Parathyroid adenoma (tissue), 2 donors: Measurements from ENCODE around the gene NPIPB8.
"Not testable (repeated sequence)": the region's sequence is repeated elsewhere in the genome, so short reads cannot be mapped to it uniquely, and the experiment has no call there.

Experiments used
- H2AFZ ChIP-seq: fragments of 300-600 bp; sonication (generic); one replicate; pipeline ENCODE4 v1.7.0; 2017; ENCODE audit warnings: antibody characterized with exemption, mild to moderate bottlenecking
- H3K27ac ChIP-seq: fragments of 300-600 bp; sonication (generic); one replicate; pipeline ENCODE4 v1.7.0; 2017
- H3K27me3 ChIP-seq: fragments of 300-600 bp; sonication (generic); one replicate; pipeline ENCODE4 v1.7.0; 2017; ENCODE audit warnings: low read length; ENCODE audit not compliant: control insufficient read depth, insufficient read depth
- H3K36me3 ChIP-seq: fragments of 300-600 bp; sonication (generic); one replicate; pipeline ENCODE4 v1.7.0; 2017; ENCODE audit warnings: low read length; ENCODE audit not compliant: control insufficient read depth, insufficient read depth
- H3K4me1 ChIP-seq: fragments of 300-600 bp; sonication (generic); one replicate; pipeline ENCODE4 v1.7.0; 2017; ENCODE audit warnings: control low read depth
- H3K4me2 ChIP-seq: fragments of 300-600 bp; sonication (generic); one replicate; pipeline ENCODE4 v1.7.0; 2017; ENCODE audit warnings: low read length
- H3K4me3 ChIP-seq: fragments of 300-600 bp; sonication (generic); one replicate; pipeline ENCODE4 v1.7.0; 2017; ENCODE audit warnings: low read depth, low read length
- H3K79me2 ChIP-seq: fragments of 300-600 bp; sonication (generic); one replicate; pipeline ENCODE4 v1.7.0; 2017; ENCODE audit warnings: control low read depth
- H3K9ac ChIP-seq: fragments of 300-600 bp; sonication (generic); one replicate; pipeline ENCODE4 v1.7.0; 2017; ENCODE audit warnings: mild to moderate bottlenecking
- H3K9me3 ChIP-seq: fragments of 300-600 bp; sonication (generic); one replicate; pipeline ENCODE4 v1.7.0; 2017; ENCODE audit warnings: low read length; ENCODE audit not compliant: control insufficient read depth
- TF ChIP-seq, protein P1 (sequence below): fragments of 300-600 bp; sonication (generic); IDR thresholded peaks from one replicate; pipeline ENCODE4 v1.7.0; 2017; ENCODE audit warnings: antibody characterized with exemption, mild to moderate bottlenecking
- donor health status: primary hyperparathyroidism.

Gene NPIPB8

GRCh38 chr16:28608867-28609596 is 28.8 kb upstream of the NPIPB8 start:
- not testable (repeated sequence) for H3K36me3 ChIP-seq, H3K79me2 ChIP-seq, H3K9me3 ChIP-seq, H3K27me3 ChIP-seq
- Histone ChIP-seq H3K4me1 (peaks cover 22% of the 10 kb centered on the region), H3K4me2 (peak overlapping the region; percentile 58), H3K4me3 (peak overlapping the region; percentile 38), H3K27ac (peak overlapping the region; percentile 90), H2AFZ (peak overlapping the region; percentile 36), H3K9ac (peak overlapping the region; percentile 32)

- peak within 1 kb of the TSS; percentile 90 for H3K27ac ChIP-seq
- H3K79me2 ChIP-seq, result peaks cover 3% of the 10 kb centered on the region
- H3K9ac ChIP-seq, result peak within 1 kb of the TSS; percentile 32
- H3K4me1 ChIP-seq, result peaks cover 22% of the 10 kb centered on the region
- H3K36me3 ChIP-seq, result no peaks in the 10 kb centered on the region
- H3K4me3 ChIP-seq, result peak within 1 kb of the TSS; percentile 38
- H2AFZ ChIP-seq, result peak within 1 kb of the TSS; percentile 36
- peak within 1 kb of the TSS; percentile 58 for H3K4me2 ChIP-seq
- no peaks in the 10 kb centered on the region for H3K27me3 ChIP-seq
- TF ChIP-seq, protein P1, sequence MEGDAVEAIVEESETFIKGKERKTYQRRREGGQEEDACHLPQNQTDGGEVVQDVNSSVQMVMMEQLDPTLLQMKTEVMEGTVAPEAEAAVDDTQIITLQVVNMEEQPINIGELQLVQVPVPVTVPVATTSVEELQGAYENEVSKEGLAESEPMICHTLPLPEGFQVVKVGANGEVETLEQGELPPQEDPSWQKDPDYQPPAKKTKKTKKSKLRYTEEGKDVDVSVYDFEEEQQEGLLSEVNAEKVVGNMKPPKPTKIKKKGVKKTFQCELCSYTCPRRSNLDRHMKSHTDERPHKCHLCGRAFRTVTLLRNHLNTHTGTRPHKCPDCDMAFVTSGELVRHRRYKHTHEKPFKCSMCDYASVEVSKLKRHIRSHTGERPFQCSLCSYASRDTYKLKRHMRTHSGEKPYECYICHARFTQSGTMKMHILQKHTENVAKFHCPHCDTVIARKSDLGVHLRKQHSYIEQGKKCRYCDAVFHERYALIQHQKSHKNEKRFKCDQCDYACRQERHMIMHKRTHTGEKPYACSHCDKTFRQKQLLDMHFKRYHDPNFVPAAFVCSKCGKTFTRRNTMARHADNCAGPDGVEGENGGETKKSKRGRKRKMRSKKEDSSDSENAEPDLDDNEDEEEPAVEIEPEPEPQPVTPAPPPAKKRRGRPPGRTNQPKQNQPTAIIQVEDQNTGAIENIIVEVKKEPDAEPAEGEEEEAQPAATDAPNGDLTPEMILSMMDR, result no peak
- H3K9me3 ChIP-seq, result no peaks in the 10 kb centered on the region
These were observed 28.0 kb upstream of the NPIPB8 start, which contains the start of gene SULT1A1 for GRCh38 chr16:28609631-28610594. TSS of gene SULT1A1 (minus strand) at chr16:28610044. CDS start at chr16:28608855, 1,189 bp downstream.

DNA sequence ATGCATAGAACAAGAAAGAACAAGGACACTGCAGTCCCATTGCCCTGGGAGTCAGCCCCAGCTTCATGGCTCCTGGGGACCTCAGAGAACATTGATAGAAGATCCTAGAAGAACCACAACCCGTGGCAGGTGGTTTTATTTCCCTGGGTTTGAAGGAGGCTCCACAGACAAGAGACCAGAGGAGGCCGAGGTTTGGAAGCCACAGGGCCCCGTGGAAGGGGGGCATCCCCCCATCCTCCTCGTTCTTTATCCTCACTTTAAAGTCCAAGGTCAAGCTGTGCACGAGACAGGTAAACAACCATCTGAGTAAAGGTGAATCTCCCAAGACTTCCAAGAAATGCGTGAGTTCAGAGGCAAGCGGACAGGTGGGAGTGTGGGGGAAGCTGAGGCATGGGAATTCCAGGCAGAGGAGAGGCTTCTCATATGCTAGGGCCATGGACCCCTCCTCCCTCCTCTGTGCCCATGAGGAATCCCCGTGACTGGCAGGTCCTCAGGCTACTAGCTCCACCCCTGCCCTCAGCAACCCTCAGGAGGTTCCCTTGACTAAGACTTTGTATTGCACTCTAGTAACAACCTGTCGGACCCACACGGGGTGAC is 27.2 kb upstream of the NPIPB8 start:
- TF ChIP-seq, protein P1, result no peak
- Histone ChIP-seq H3K79me2 (peaks cover 3% of the 10 kb centered on the region), H3K4me1 (peaks cover 22% of the 10 kb centered on the region), H2AFZ (peak overlapping the region; percentile 27), H3K4me3 (no peak overlapping the region), H3K9me3 (no peaks in the 10 kb centered on the region), H3K36me3 (no peaks in the 10 kb centered on the region), H3K4me2 (peak overlapping the region; percentile 58), H3K9ac (no peak overlapping the region), H3K27me3 (no peaks in the 10 kb centered on the region), H3K27ac (peak overlapping the region; percentile 90)

DNA sequence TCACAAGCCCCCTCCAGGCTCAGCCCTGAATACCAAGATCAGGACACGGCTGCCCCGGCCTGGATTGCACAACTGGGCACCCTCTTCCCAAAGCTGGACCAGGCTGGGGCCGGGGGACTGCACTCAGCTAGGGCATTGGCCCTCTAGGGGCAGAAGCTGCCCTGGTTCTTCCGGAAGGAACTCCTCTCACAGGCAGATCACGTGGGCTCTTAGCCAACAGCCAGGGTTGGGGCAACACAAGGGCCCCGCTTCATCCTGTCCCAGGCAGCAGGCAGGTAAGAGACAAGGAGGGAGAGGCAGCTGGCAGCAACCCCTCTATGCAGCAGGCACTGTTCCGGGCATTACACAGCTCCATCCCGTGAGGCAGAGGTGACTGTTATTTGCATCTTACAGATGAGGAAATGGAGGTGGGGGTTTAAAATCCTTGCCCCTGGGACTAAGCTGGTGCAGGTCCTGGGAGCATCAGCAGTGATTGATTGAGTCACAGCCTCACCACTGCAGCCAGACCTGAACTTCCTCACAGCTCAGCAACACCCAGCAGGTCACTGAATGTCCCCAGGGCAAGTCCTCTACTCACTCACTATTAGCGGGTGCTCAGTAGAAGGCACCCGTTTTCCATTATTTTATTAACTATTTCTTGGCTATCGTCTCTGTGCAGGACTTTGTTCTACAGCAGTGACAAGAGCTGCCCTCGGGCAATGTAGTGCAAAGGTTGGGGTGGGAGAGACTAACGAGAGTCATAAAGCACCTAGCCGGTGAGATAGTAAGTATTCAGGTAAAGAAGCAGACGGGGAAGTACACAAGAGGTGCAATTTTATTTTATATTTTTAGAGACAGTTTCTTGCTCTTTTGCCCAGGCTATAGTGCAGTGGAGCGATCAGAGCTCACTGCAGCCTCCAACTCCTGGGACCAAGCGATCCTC is 25.2 kb upstream of the NPIPB8 start:
- not testable (repeated sequence) for H2AFZ ChIP-seq, H3K4me2 ChIP-seq, H3K9me3 ChIP-seq, H3K79me2 ChIP-seq, H3K36me3 ChIP-seq, H3K27me3 ChIP-seq, H3K27ac ChIP-seq, H3K4me3 ChIP-seq, H3K9ac ChIP-seq
- peaks cover 22% of the 10 kb centered on the region for H3K4me1 ChIP-seq

DNA sequence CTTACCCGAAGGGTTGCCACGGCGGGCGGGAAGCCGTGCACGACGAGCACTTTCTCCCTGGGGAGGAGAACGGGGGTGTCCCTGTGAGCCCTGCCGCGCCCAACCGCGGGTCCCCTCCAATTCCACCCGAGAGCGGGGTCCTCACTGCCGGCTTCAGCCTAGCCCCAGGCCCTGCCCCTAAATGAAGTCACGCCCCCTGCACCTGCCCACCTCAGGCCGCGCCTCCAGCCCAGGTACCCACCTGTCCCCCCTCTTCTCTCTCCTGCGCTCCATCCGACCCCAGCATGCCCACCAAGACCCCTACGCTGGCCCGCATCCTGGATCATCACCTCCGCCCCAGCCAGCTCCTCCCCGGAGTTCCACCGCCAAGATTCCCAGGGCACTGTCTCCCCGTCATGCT is 24.0 kb upstream of the NPIPB8 start:
- peaks cover 17% of the 10 kb centered on the region for H3K4me1 ChIP-seq
- not testable (repeated sequence) for H3K9me3 ChIP-seq, H3K27me3 ChIP-seq, H3K9ac ChIP-seq, H3K79me2 ChIP-seq, H3K27ac ChIP-seq, H3K4me3 ChIP-seq, H3K36me3 ChIP-seq, H2AFZ ChIP-seq, H3K4me2 ChIP-seq

GRCh38 chr16:28614561-28614960 is 23.3 kb upstream of the NPIPB8 start:
- H3K27ac ChIP-seq, H3K9me3 ChIP-seq, H3K27me3 ChIP-seq, H3K4me3 ChIP-seq, H3K4me2 ChIP-seq, H3K36me3 ChIP-seq, H3K79me2 ChIP-seq, H3K9ac ChIP-seq, H2AFZ ChIP-seq: not testable (repeated sequence)
- peaks cover 10% of the 10 kb centered on the region for H3K4me1 ChIP-seq
